GM12891 (cell line): ENCODE measurements around the gene ZNF488.

Experiments
- PAX5 ChIP-seq: IDR thresholded peaks from 2 replicates; pipeline ENCODE4 v1.6.1; 2011; ENCODE audit warnings: low read length, moderate library complexity, mild to moderate bottlenecking; ENCODE audit not compliant: insufficient read depth, severe bottlenecking
- POLR2A ChIP-seq: IDR thresholded peaks from 2 replicates; pipeline ENCODE4 v1.6.1; 2011; ENCODE audit warnings: low read depth, low read length, control low read depth
- POLR2AphosphoS5 ChIP-seq: IDR thresholded peaks from 2 replicates; pipeline ENCODE4 v1.6.1; 2011; ENCODE audit warnings: low read depth, low read length, control low read depth
- POU2F2 ChIP-seq: IDR thresholded peaks from 2 replicates; pipeline ENCODE4 v1.6.1; 2011; ENCODE audit warnings: low read depth, mild to moderate bottlenecking, control low read depth, low read length, moderate library complexity
- SPI1 ChIP-seq: IDR thresholded peaks from 2 replicates; pipeline ENCODE4 v1.6.1; 2011; ENCODE audit warnings: low read depth, low read length, control low read depth
- TAF1 ChIP-seq: IDR thresholded peaks from 2 replicates; pipeline ENCODE4 v1.6.1; 2011; ENCODE audit warnings: low read depth, low read length, control low read depth

- TF ChIP-seq TAF1 (no peak), POLR2AphosphoS5 (no peak), POLR2A (no peak), SPI1 (no peak), PAX5 (no peak), POU2F2 (no peak)
Observed at GRCh38 chr10:47323636-47324296, 60.3 kb downstream of the ZNF488 start.
